ENCODE results near the gene DYDC1.

DYDC1 gene

GRCh38 chr10:80333983-80334382 is 22.6 kb downstream of the DYDC1 start:
- H3K4me1 ChIP-seq (ENCODE audit: control insufficient read depth, insufficient read depth, low read depth, low read length), result no peaks in the 10 kb centered on the region
- H3K4me3 ChIP-seq (ENCODE audit: insufficient read depth in 1 of 2, low read depth in 1 of 2, low read length in 2 of 2), result no peak overlapping the region

GRCh38 chr10:80324891-80325364 is 31.6 kb downstream of the DYDC1 start:
- no peak overlapping the region for H4K91ac ChIP-seq (ENCODE audit: low read length)
- no peak overlapping the region for H2BK12ac ChIP-seq (ENCODE audit: low read length in 2 of 2)
- H3K9ac ChIP-seq (ENCODE audit: low read length), result no peak overlapping the region
- no peaks in the 10 kb centered on the region for H3K4me1 ChIP-seq (ENCODE audit: control insufficient read depth, insufficient read depth, low read depth, low read length)
- 91% methylated on average over 6 of the region's 6 CpGs for WGBS
- H2BK120ac ChIP-seq (ENCODE audit: low read depth, low read length), result no peak overlapping the region
- H3K4me3 ChIP-seq (ENCODE audit: insufficient read depth in 1 of 2, low read depth in 1 of 2, low read length in 2 of 2), result no peak overlapping the region
- H3K27ac ChIP-seq (ENCODE audit: low read length, poor library complexity, severe bottlenecking), result no peak overlapping the region
- H2BK15ac ChIP-seq (ENCODE audit: low read depth, poor library complexity, severe bottlenecking), result no peak overlapping the region
- H3K4me2 ChIP-seq (ENCODE audit: low read length, poor library complexity, severe bottlenecking), result no peak overlapping the region
- H3K14ac ChIP-seq (ENCODE audit: low read length in 2 of 2), result no peak overlapping the region
- no peak overlapping the region for H3K4ac ChIP-seq (ENCODE audit: low read depth in 1 of 2, low read length in 2 of 2)
- H2BK5ac ChIP-seq (ENCODE audit: low read depth, low read length, poor library complexity, severe bottlenecking), result no peak overlapping the region
- H3K18ac ChIP-seq (ENCODE audit: low read depth in 1 of 2, low read length in 2 of 2), result no peak overlapping the region
- no peak overlapping the region for H2AFZ ChIP-seq (ENCODE audit: low read depth, low read length)
- H2AK5ac ChIP-seq (ENCODE audit: low read length, severe bottlenecking), result no peak overlapping the region
- DNase-seq, result no peak
- H3K27me3 ChIP-seq (ENCODE audit: control insufficient read depth in 1 of 2, insufficient read depth in 1 of 2, low read length in 2 of 2), result peaks cover 4 to 22% of the 10 kb centered on the region in 2 experiments
- no peak overlapping the region for H4K8ac ChIP-seq (ENCODE audit: low read length)
- H3K23ac ChIP-seq (ENCODE audit: low read length in 2 of 2), result no peak overlapping the region
- H3K9me3 ChIP-seq (ENCODE audit: control insufficient read depth, low read length), result no peaks in the 10 kb centered on the region
- no peaks in the 10 kb centered on the region for H3K79me1 ChIP-seq (replicated peaks; ENCODE audit: low read length, poor library complexity, severe bottlenecking)
- no peaks in the 10 kb centered on the region for H3K36me3 ChIP-seq (ENCODE audit: control insufficient read depth in 1 of 2, insufficient read depth in 2 of 2, low read depth in 1 of 2, low read length in 2 of 2)

More at GRCh38 chr10:80333983-80334382, 22.6 kb downstream of the DYDC1 start:
- Histone ChIP-seq H3K23ac (ENCODE audit: low read length in 2 of 2) (no peak overlapping the region), H4K91ac (ENCODE audit: low read length) (no peak overlapping the region), H3K9ac (ENCODE audit: low read length) (no peak overlapping the region), H3K14ac (ENCODE audit: low read length in 2 of 2) (no peak overlapping the region), H3K18ac (ENCODE audit: low read depth in 1 of 2, low read length in 2 of 2) (no peak overlapping the region), H3K27me3 (ENCODE audit: control insufficient read depth in 1 of 2, insufficient read depth in 1 of 2, low read length in 2 of 2) (peaks cover 14 to 24% of the 10 kb centered on the region in 2 experiments), H3K79me1 (replicated peaks; ENCODE audit: low read length, poor library complexity, severe bottlenecking) (no peaks in the 10 kb centered on the region), H2BK15ac (ENCODE audit: low read depth, poor library complexity, severe bottlenecking) (no peak overlapping the region), H2AK5ac (ENCODE audit: low read length, severe bottlenecking) (no peak overlapping the region), H2AFZ (ENCODE audit: low read depth, low read length) (no peak overlapping the region), H3K9me3 (ENCODE audit: control insufficient read depth, low read length) (no peaks in the 10 kb centered on the region), H3K4ac (ENCODE audit: low read depth in 1 of 2, low read length in 2 of 2) (no peak overlapping the region), H3K36me3 (ENCODE audit: control insufficient read depth in 1 of 2, insufficient read depth in 2 of 2, low read depth in 1 of 2, low read length in 2 of 2) (no peaks in the 10 kb centered on the region), H3K27ac (ENCODE audit: low read length, poor library complexity, severe bottlenecking) (no peak overlapping the region), H4K8ac (ENCODE audit: low read length) (no peak overlapping the region), H2BK120ac (ENCODE audit: low read depth, low read length) (no peak overlapping the region), H3K4me2 (ENCODE audit: low read length, poor library complexity, severe bottlenecking) (no peak overlapping the region), H2BK5ac (ENCODE audit: low read depth, low read length, poor library complexity, severe bottlenecking) (no peak overlapping the region), H2BK12ac (ENCODE audit: low read length in 2 of 2) (no peak overlapping the region)
- DNase-seq, result no peak
- WGBS, result no CpG with 5 or more reads among the region's 1 CpG

GRCh38 chr10:80324086-80324485 is 32.5 kb downstream of the DYDC1 start:
- H3K14ac ChIP-seq (ENCODE audit: low read length in 2 of 2), result no peak overlapping the region
- H3K9me3 ChIP-seq (ENCODE audit: control insufficient read depth, low read length), result no peaks in the 10 kb centered on the region
- no peak overlapping the region for H3K4ac ChIP-seq (ENCODE audit: low read depth in 1 of 2, low read length in 2 of 2)

GRCh38 chr10:80323311-80323710 is 33.2 kb downstream of the DYDC1 start:
- Histone ChIP-seq H2BK15ac (ENCODE audit: low read depth, poor library complexity, severe bottlenecking) (no peak overlapping the region), H3K27ac (ENCODE audit: low read length, poor library complexity, severe bottlenecking) (no peak overlapping the region), H3K18ac (ENCODE audit: low read depth in 1 of 2, low read length in 2 of 2) (no peak overlapping the region), H3K14ac (ENCODE audit: low read length in 2 of 2) (no peak overlapping the region), H3K4me2 (ENCODE audit: low read length, poor library complexity, severe bottlenecking) (no peak overlapping the region), H2AK5ac (ENCODE audit: low read length, severe bottlenecking) (no peak overlapping the region), H3K4ac (ENCODE audit: low read depth in 1 of 2, low read length in 2 of 2) (no peak overlapping the region), H2AFZ (ENCODE audit: low read depth, low read length) (no peak overlapping the region), H3K27me3 (ENCODE audit: control insufficient read depth in 1 of 2, insufficient read depth in 1 of 2, low read length in 2 of 2) (peaks cover 8 to 13% of the 10 kb centered on the region in 2 experiments), H3K79me1 (replicated peaks; ENCODE audit: low read length, poor library complexity, severe bottlenecking) (no peaks in the 10 kb centered on the region), H3K23ac (ENCODE audit: low read length in 2 of 2) (no peak overlapping the region), H3K36me3 (ENCODE audit: control insufficient read depth in 1 of 2, insufficient read depth in 2 of 2, low read depth in 1 of 2, low read length in 2 of 2) (no peaks in the 10 kb centered on the region), H3K9ac (ENCODE audit: low read length) (no peak overlapping the region), H2BK5ac (ENCODE audit: low read depth, low read length, poor library complexity, severe bottlenecking) (no peak overlapping the region), H3K9me3 (ENCODE audit: control insufficient read depth, low read length) (no peaks in the 10 kb centered on the region), H3K4me1 (ENCODE audit: control insufficient read depth, insufficient read depth, low read depth, low read length) (no peaks in the 10 kb centered on the region), H4K8ac (ENCODE audit: low read length) (no peak overlapping the region), H4K91ac (ENCODE audit: low read length) (no peak overlapping the region), H3K4me3 (ENCODE audit: insufficient read depth in 1 of 2, low read depth in 1 of 2, low read length in 2 of 2) (no peak overlapping the region), H2BK120ac (ENCODE audit: low read depth, low read length) (no peak overlapping the region), H2BK12ac (ENCODE audit: low read length in 2 of 2) (no peak overlapping the region)
- DNase-seq, result no peak
- 55% methylated on average over 3 of the region's 3 CpGs for WGBS

More at GRCh38 chr10:80324086-80324485, 32.5 kb downstream of the DYDC1 start:
- H3K4me3 ChIP-seq (ENCODE audit: insufficient read depth in 1 of 2, low read depth in 1 of 2, low read length in 2 of 2), result no peak overlapping the region
- no peak overlapping the region for H2BK120ac ChIP-seq (ENCODE audit: low read depth, low read length)
- no peak overlapping the region for H2AK5ac ChIP-seq (ENCODE audit: low read length, severe bottlenecking)
- no peak overlapping the region for H3K23ac ChIP-seq (ENCODE audit: low read length in 2 of 2)
- H3K79me1 ChIP-seq (replicated peaks; ENCODE audit: low read length, poor library complexity, severe bottlenecking), result no peaks in the 10 kb centered on the region
- peak; percentile 44 for DNase-seq
- no peak overlapping the region for H2BK15ac ChIP-seq (ENCODE audit: low read depth, poor library complexity, severe bottlenecking)
- H3K27me3 ChIP-seq (ENCODE audit: control insufficient read depth in 1 of 2, insufficient read depth in 1 of 2, low read length in 2 of 2), result peaks cover 8 to 14% of the 10 kb centered on the region in 2 experiments
- H3K27ac ChIP-seq (ENCODE audit: low read length, poor library complexity, severe bottlenecking), result no peak overlapping the region
- no peaks in the 10 kb centered on the region for H3K4me1 ChIP-seq (ENCODE audit: control insufficient read depth, insufficient read depth, low read depth, low read length)
- H3K9ac ChIP-seq (ENCODE audit: low read length), result no peak overlapping the region
- no peak overlapping the region for H2BK12ac ChIP-seq (ENCODE audit: low read length in 2 of 2)
- WGBS, result 6% methylated on average over 1 of the region's 1 CpG
- H4K91ac ChIP-seq (ENCODE audit: low read length), result no peak overlapping the region
- H3K36me3 ChIP-seq (ENCODE audit: control insufficient read depth in 1 of 2, insufficient read depth in 2 of 2, low read depth in 1 of 2, low read length in 2 of 2), result no peaks in the 10 kb centered on the region
- no peak overlapping the region for H2AFZ ChIP-seq (ENCODE audit: low read depth, low read length)
- no peak overlapping the region for H3K4me2 ChIP-seq (ENCODE audit: low read length, poor library complexity, severe bottlenecking)
- H3K18ac ChIP-seq (ENCODE audit: low read depth in 1 of 2, low read length in 2 of 2), result no peak overlapping the region
- H4K8ac ChIP-seq (ENCODE audit: low read length), result no peak overlapping the region
- no peak overlapping the region for H2BK5ac ChIP-seq (ENCODE audit: low read depth, low read length, poor library complexity, severe bottlenecking)

Measured in mesenchymal stem cell (in vitro differentiated cells and primary cell).